Fibroblast of lung (primary cell): ENCODE results near the gene CD8B2.

Source experiments
- CTCF ChIP-seq, 2 donors: IDR thresholded peaks in 1 of 2; conservative IDR thresholded peaks in 1 of 2; 1 replicate in 1 of 2; 2 replicates in 1 of 2; pipeline ENCODE4 v1.5.1; 2011 to 2012; ENCODE audit warnings: low read length in 2 of 2, control low read depth in 1 of 2, inconsistent platforms in 1 of 2, low read depth in 1 of 2, mild to moderate bottlenecking in 1 of 2
- EZH2 ChIP-seq: IDR thresholded peaks from 2 replicates; pipeline ENCODE4 v1.5.1; 2012; ENCODE audit warnings: low read length, control low read depth, mild to moderate bottlenecking; ENCODE audit errors: missing control alignments

- no peak for TF ChIP-seq CTCF (conservative IDR thresholded peaks at IDR 0.05 in 1 of 2, IDR thresholded peaks at IDR 0.05 in 1 of 2; ENCODE audit: low read depth in 1 of 2, low read length in 2 of 2)
- no peak for TF ChIP-seq EZH2
These were observed 30.2 kb downstream of the CD8B2 start for GRCh38 chr2:106517329-106517728.
